Kidney capillary endothelial cell (primary cell): ENCODE data around the gene GRM8.

Source experiments
- DNase-seq: peaks from one replicate; pipeline ENCODE4 v3.0.0-alpha.2; 2018; ENCODE audit warnings: low spot score

GRM8 gene

DNA sequence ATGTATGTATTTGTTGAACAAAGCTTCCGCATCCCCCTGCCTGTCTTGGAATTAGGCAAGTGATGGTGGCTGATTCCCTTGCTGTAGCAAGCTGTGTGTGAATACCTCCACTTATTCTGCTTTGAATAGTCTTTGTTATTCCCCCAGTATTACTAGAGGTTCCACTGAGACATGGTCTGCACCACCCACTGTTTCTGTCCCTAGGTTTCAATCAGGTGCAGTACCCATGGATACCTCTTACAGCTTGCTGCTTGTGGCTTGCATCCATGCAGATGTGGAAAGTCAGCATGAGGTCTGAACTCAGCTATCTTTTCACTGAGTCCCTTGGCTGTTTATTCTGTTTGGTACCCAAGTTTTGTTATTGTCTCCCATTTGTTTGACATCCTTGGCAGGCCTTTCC is 447.4 kb downstream of the GRM8 start:
- no peak for DNase-seq

DNA sequence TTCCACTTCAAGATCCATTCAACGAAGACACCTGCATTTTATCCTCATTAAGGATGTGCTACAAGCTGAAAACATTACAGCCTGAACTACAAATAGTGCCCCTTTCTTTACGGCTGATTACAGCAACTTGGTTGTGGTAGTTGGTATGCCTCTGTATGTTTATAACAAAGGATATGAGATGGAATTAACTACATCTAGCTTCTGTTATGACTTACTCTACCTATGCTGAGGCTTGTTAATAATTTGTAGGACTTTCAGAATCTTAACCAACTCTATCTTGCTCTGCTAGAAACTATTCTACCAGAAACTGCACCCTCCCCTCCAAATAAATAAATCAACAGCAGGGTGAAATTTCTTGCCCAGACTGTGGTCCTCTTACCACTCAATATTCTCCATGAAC is 448.1 kb downstream of the GRM8 start:
- DNase-seq: no peak

DNA sequence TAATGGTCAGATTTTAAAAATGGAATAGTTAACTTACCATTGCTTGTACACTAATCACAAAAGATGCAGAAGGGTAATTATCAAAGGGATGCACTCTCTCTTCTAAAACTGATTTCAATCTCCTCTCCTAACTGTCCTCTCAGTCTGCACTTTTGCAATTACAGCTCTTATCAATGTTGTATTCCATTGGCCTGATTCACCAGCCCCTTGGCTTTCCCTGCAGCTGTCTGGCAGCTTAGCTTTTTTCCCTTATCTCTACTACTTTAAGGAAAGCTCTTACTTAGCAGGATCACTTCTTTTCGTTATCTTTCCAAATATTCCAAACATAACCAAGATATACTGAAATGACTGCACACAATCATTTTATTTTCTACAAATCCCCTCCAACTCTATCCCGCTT is 448.8 kb downstream of the GRM8 start:
- no peak for DNase-seq

DNA sequence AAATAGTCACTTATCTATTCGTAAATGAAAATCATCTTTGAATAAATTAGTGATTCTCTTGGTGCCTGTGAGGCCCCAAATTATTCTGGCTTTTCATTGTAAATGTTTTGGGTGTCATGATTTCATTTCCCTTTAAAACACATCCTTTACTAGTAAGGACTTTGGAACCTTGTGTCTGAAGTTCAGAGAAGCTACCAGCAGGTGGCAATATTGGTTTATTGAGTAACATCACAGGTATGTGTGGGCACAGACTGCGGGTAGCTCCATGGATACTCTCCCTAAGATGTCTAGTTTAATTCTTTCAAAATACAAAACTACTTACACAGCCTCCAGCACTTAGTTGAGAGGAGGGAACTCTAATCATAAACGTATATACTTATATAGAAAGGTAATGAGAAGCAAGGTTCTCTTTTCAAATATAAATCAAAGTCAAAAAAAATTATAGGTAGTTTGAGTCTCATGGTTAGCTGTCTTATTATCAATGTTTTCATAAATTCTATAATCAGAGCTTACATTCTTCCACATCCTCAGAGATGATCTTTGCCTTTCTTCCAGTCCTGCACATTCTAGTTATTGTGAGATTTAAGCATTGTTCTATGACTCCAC is 449.6 kb downstream of the GRM8 start:
- peak; percentile 39 for DNase-seq

DNA sequence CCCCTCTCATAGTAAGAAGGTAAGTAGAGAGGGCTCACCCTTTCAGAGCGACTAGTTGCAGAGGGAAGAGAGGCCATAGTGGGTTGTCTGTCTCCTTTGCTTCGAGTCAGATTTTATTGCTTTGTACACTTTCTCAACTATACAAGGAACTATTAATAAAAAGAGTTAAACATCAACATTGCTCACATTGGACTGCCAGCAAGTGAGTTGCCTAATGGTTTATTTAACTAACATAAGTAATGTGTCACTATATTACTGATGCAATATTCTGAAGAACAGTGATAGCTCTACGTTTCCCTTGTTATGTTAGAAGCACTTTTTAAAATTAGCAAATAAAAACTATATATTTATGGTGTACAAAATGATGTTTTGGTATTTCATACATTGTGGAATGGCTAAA is 451.0 kb downstream of the GRM8 start:
- no peak for DNase-seq

DNA sequence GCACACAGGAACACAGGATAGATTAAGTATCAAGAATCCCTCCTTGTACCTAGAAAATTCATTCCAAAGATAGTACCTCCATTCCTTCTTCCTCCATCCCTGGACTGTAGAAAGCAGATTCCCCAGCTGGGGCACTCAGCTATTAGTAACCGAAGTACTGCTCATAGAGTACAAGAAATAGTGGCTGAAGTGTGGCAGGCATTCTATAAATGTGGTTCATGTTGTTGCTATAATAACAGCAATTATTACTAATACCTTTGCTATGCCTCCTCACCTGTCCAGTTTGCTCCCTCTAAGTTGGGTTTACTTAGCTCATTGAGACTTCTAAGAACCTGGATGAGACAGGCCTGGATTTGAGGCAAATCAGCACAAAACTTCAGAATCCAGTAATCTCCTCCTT is 453.2 kb downstream of the GRM8 start:
- DNase-seq: no peak

DNA sequence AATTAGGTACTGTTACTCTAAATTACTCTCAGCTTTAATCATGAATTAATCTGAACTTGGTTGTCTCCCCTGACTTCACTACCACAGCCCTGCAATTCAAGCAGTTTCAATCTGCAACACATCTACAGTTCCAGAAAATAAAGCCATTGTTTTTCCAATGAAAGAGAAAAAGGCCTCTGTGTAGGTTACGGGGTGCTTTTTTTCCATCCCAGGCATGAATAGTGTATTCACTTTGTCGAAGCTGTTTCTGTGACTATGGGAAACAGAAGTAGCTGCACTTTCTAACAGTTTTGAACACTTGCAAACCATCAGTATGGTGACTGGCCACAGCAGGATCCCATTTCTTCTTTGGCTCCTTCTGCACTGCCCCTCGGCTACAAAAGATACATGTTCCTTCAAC is 460.2 kb downstream of the GRM8 start:
- no peak for DNase-seq

DNA sequence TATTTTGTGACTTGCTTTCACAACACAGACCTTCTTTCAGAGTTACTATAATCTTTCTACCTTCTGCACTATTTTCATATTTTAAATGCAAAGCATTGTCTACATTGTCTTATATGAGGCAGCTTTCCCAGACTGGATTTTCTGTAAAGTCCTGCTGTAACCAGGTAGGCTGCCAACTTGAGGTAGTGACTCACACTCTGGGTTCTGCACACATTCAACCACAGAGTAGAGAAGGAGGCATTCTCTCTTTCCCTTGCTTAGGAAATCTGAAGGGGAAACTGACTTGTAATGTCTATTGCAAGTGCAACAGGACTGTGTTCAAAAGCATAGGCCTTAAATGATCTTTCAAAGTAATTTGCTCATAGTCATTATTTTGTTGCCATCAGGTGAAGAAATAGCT is 461.4 kb downstream of the GRM8 start:
- no peak for DNase-seq

DNA sequence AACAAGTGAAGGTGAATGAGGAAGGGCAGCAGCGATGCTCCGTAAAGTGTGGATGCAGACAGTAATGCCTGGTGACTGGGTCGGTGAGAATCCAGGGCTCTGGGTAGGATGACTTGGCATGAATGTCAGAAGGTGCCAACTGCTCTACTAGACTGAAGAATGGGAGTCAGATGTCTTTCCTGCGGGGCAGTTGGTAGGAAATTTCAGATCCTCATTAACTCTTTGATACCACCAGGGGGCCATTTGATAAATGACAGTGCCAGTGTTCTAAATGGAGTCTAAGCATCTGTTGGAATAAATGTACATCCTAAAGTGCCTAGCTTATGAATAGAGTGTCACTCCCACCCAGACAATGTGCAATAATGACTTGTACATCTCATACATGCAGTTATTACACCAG is 462.0 kb downstream of the GRM8 start:
- DNase-seq: no peak

DNA sequence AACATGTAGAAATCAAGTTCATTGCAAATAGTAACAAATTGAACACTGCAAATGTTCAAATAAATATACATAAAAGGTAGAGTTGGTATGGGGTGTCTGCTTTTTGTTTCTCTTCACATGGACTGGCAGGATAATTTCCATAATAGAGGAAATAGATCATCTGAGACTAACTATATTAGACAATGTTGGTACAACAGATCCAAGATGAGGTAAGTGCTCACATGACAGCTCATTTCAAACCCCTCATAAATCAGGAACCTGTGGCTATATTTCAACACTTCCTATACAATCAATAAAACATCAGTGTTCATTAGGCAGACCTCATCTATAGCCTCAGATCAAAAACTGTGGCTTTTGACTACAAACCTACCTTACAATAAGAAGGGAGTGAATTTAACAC is 469.1 kb downstream of the GRM8 start:
- DNase-seq: no peak

DNA sequence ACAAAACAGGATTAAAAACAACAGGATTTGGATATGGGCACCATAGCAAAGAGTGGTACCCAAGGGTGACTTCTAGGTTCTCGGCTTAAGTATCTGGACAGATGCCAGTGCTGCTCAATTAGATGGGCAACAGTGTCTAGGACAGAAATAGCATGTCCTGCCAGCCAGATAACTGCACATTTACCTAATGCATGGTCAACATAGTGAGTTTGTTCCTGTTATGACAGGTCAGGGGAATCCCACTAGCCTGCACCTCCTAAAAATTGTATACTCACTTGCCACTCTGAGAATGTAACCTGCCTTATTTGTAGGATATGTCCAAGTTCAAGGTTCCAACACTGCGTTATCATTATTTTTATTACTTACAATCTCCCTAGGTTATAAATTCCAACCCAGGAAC is 471.7 kb downstream of the GRM8 start:
- no peak for DNase-seq

DNA sequence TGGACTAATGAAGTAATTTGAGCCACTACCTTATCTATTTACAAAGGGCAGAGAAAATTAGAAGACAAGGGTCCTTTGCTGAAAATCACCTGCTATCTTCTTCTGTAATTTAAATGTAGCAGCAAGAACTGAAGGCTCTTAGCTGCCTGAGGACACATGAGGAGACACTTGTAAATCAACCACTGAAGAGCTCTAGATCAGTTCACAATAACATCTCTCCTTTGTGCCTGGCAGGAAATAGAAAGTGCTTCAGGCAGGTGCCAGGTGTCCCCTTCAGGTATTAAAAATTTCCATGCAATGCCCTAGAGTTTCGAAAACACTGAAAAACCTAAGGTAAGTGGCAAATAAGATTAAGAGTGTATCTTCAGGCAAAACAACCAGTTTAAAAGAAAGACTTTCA is 474.6 kb downstream of the GRM8 start:
- DNase-seq: no peak

DNA sequence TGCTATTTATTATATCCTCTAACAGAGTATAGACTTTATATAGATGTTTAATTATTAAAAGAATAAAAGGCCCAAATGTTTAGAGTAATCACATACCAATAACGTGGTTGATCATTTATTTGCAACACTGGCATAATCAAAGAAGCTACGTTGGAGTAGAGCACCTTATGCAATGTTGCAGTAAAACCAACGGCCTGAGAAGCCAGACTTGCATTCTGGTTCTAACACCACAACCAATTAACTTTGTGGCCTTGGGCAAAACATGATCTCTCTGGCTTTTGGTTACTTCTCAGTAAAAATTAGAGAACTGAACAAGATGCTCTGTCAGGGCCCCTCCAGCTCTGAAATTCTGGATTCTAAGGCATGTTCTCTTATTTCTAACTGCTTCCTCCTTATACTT is 476.2 kb downstream of the GRM8 start:
- no peak for DNase-seq

DNA sequence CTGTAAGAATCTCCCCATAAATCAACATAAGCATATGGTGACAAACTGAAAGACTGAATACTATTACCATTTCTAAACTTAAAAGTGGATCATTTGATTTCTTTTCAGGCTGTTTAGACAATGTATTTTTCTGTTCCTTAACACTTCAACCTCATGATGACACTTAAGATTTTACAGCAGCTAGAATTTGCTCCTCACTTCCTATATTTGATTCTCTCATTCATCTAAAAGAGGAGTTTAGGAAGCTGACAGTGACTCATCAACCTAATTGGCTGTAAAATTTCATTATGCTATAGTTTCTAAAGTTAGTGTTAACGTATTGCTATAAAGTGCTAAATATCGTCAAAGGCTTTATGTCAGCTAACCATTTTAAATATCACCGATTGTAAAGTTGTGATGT is 478.7 kb downstream of the GRM8 start:
- no peak for DNase-seq

DNA sequence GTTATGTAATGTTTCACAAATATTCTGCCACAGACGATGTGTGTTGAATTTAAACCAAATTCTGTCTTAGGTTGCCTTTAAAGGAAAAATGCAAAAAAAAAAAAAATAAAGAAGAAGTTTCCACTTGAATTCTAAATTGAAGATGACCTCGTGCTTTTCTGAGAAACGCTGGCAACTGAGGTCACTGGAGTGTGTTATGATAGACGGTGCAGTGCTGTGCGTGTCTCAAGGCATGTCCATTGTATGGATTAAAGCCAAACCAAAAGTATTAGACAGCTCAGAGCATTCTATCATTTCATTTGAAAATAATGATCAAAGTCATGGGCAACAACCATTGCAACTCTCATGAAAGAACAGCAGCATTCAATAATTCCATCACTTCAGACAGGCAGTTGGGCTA is 483.9 kb downstream of the GRM8 start:
- no peak for DNase-seq

DNA sequence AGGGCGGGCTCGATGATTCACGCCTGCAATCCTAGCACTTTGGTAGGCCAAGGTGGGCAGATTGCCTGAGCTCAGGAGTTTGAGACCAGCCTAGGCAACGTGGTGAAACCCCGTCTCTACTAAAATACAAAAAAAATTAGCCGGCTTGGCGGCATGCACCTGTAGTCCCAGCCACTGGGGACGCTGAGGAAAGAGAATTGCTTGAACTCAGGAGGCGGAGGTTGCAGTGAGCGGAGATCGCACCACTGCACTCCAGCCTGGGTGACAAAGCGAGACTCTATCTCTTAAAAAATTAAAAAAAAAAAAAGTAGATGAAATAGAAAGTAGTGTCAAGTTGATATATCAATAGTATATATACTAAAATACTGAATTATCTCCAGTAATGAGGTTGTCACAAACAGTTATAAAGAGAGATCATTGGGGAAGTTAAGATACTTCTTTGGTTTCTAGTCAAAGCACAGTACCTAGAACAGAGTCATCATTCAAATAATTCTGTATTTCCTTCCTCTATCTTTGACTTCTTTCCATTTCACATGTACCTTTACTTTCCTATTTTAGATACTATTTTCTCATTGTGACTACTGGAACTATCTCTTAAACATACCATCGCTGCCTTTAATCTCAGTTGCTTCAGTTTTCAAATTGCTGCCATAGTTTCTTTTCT is 491.7 kb downstream of the GRM8 start:
- DNase-seq: no peak

DNA sequence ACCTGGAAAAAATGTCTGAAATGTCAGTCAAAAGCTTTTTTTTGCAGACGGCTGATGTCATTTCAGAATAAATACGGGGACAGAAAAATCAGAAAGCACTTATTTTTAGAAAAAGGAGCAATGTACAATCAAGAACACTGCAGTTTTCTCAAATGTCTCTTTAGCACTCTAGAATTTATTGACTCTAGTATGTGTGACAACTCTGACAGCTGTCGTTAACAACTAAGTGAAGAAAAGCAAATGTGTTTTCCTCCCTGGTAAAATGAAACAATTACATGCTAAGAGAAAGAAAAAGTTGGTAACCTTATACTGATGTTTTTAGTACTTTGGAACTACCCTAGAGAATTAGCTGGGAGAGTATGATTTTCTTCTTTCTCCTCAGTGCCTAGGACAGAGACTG is 497.4 kb downstream of the GRM8 start:
- no peak for DNase-seq

DNA sequence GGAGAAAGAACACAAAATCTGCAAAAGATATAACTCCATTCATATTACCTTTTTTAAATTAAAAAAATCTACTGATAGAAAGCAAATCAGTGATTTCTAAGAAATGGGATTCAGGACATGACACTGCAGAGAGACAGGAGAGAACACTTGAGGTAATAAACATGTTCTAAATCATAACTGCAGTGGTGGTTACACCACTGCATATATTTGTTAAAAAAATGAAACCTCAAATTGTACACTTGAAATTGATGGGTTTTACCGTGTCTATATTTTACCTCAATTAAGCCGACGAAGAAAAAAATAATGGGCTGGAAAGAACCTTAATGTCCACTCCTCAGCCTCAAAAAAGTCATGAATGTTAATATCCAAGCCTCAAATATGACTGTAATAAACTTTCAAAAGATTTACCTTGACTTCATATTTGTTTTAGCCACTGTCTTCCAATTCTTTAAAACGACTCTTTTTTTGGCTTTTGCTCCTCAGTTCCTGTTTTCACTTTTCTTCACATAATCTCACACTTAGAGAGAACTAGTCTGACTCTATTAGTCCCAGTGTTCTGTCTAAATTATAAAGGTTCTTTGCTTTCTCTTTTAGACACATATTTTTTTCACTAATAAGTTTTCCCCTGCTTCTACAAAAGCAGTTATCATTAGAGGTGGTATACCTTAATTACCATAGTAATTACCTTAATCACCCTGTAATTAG is 502.4 kb downstream of the GRM8 start:
- no peak for DNase-seq

DNA sequence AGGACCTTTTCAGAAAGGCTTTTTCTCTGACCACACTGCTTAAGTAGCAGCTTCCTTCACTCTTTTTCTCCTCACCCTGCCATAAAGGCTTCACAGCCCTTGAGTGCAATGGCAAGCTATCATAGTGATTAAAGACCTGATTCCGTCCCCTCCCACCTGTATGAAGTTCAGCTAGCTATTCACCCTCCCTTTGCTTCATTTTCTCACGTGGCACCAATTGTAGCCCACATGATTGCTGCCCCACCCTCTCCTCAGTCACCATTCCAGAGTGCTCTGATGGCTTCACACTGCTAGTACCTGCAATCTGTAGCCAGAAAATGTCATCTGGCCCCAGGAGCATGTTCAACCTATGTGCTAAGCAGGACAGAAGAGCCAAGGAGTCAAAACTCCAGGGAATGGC is 523.8 kb downstream of the GRM8 start:
- DNase-seq: no peak

DNA sequence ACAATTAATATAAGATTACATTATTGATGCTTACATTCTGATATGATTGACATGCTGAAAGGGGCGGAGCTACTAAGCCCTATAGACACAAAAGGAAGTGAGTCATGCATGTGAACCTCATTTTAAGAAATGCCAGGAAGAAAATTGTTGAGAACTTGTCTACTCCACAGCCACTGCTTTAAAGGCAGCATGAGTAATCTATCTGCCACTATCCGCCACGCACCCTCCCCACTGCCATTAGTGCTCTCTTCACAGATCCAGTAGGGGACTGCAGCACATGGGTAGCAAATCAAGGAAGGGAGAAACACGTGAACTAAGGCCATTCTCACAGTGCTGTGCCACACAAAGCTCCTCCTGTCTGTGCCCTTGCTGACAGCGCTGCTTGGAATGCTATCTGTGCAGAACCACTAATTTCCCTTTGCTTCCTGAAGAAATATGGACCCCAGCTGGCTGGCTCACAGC is 524.8 kb downstream of the GRM8 start:
- peak; percentile 57 for DNase-seq

DNA sequence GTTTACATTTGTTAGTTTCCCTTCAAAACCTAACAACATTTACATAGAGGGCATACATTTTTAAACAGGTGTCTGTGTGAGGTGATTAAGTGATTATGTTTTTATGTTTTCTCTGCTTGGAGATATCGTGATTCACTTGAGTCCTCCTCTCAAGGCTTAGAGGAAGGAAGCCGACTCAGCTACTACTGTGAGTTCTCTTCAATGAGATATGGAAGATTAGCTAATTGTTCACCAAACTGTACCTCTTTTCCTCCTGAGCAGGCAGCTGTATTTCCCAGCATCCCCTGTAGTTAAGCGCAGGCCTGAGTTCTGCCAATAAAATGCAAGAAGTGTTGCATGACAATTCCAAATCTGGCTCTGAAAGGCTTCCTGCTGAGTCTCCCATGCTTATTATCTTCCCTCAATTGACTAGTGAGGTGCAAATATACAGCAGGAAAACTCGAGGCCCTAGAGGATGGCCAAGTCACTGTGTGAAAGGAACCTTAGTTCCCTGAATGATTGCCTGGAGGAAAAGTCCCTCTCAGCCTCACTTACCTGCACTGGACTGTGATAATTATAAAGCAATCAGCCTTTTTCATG is 528.7 kb downstream of the GRM8 start:
- DNase-seq: no peak

DNA sequence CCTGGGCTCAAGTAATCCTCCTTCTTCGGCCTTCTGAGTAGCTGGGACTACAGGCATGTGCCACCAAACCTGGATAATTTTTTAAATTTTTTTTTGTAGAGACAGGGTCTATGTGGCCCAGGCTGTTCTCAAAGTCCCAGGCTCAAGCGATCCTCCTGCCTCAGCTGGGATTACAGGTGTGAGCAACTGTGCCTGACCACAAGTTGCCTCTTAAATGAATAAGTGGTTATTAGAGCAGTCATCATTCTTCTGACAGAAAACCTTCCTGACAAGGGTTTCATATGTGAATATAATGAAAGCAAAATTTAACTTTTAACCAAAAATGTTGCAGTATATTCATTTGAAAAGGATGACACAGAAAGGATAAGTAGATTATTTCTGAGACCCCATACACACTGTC is 532.5 kb downstream of the GRM8 start:
- DNase-seq: no peak

DNA sequence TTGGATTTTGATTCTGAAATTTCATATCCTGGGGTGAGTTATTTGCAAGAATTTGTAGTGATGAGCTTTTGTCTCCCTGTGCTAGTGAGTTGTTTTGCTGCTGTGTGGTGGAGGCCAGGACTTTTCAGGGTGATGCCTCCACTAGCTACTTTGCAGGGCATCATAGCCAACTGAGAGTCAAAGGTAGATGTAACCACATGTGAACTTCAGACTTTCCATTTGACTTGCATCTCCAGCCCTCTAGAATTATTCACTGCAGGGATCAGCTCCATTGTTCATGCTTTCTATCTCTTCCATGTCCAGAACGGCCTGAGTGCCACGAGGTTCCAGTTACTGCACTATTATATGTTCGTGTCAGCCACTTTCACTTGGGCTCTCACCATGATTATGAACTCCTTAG is 534.3 kb downstream of the GRM8 start:
- no peak for DNase-seq
